ENCODE data around the gene CYP19A1.

The CYP19A1 gene

DNA sequence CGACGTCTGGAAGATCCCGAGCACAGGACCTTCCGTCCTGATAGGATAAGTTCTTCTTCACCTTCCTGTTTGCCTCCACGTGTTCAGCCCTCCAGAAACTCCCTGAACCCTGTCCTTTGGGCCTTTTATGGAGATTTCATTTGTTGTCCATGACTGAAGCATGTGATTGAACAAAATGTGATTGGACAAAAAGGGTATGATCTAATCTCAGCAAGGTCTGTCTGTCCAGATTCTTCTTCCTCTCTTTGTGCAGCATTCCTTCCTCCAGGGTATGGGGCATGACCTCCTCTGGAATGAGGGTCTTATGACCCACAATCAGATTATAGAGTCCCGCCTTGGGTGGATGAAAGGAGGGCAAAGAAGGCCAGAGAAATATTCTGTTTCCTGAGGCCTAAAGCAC, at the start of gene CYP19A1:
Gene CYP19A1 (minus strand): TSS at position 101 of the 400 bp plus-strand sequence. CDS start 95,684 bp downstream, outside the sequence.
- DNase-seq: no peak

DNA sequence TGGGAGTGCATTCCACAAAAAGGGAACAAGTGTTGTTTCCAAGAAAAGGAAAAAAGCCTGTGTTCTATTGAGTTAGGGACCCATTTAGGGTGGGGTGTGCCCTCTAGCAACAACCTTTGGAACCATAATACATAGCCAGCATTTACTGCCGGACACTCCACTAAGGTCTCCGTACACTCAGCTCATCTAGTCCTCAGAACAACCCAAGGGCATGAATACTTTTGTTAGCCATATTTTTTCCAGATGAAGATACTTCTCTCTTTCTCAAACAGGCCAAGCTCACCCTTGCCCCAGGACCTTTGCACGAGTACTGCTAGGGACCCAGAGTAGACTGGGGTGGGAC, 49.3 kb upstream of the CYP19A1 start:
- DNase-seq: no peak

DNA sequence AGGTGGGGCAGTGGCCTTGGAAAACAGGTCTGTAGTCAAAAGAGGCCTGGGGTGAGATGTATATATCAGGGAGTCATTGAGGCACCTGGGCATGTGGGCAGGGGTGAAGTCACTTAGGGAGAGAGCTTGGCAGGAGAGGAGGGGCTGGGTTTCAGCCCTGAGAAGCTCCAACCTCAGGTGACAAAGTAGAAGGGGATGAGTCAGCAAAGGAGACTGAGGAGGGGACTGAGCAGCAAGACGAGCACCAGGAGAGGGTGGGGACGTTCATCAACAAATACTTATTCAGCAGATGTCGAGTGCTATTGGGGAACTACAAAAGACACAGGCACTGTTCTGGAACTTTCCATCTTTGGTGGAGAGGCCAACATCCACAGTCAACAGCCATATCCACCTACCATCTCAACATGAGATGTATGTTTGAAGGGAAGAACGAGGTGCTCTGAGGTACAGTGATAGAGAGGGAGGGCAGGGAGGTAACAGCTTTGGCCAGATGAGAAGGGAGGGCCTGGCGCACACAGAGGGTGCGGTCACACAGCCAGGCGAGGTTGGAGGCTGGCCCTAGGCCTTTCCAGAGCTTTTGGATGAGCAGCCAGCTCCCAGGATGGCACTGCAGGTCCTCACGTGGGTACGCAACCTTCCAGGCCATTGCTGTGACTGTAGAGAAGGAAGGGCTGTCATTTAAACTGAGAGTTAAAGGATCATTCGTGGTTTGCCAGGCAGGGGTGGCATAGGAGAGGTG, 48.7 kb upstream of the CYP19A1 start:
- no peak for DNase-seq

DNA sequence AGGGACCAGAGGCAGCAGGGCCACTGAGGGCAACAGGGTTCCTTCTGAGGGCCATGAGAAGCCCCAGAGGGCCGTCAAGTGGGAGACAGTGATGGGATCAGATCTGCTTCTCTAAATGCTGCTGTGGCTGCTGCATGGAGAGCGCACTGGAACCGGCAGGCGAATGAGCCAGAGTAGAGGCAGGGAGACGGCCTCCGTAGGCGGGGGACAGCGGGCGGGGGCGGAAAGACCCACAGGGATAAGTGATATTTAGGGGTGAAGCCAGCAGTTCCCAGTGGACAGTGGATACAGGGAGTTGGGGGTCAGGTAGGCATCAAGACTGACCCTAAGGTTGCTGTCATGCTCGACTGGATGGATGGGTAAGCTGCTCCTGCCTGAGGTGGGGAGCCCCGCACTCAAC, 48.1 kb upstream of the CYP19A1 start:
- DNase-seq: no peak

DNA sequence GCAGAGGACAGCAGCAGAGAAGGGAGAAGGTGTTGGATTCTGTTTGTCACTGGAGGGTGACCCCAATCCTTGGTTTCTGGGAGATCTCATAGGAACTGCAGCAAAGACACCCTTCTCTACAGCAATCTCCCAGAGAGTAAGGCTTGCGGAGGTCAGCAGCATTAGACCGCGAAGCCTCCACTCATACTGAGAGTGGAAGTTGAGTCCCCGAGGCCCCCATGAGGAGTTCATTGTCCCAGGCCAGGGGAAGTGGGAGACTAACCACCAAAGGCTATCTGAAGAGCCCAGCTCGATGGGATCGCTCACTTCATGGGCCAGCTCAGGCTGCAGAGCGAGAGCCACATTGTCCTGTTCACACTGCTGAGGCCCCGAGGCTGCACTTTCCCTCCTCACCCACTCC, 47.6 kb upstream of the CYP19A1 start:
- peak in 2 of 14 donors; percentile 24 to 36 for DNase-seq

GRCh38 chr15:51382787-51383186, 44.4 kb upstream of the CYP19A1 start:
- DNase-seq: peak in 2 of 14 donors; percentile 11 to 22

- DNase-seq: peak in 11 of 14 donors; percentile 6 to 84 (median 56)
Measured at GRCh38 chr15:51380999-51381806, 42.8 kb upstream of the CYP19A1 start.

DNA sequence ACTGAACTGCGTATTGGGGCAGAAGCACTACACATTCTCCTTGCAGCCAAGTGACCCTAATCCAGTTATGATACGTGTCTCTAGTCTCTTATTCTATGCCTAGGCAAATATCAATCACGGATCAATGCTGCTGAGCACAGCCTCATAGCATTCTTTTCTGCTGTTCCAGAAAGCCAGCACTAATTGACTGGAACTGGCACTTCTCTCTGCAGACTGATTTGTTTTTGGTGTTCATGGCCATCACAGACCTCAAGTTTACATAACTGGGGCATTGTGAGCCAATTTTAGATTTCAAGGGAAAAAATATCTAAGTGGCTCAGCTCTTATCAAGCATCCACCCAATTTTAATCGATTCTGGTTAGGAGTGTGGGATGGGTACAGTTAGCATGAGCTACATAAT, 41.0 kb upstream of the CYP19A1 start:
- peak in 1 of 14 donors; percentile 54 for DNase-seq

- DNase-seq: no peak
Measured at GRCh38 chr15:51378406-51378805, 40.0 kb upstream of the CYP19A1 start.

DNA sequence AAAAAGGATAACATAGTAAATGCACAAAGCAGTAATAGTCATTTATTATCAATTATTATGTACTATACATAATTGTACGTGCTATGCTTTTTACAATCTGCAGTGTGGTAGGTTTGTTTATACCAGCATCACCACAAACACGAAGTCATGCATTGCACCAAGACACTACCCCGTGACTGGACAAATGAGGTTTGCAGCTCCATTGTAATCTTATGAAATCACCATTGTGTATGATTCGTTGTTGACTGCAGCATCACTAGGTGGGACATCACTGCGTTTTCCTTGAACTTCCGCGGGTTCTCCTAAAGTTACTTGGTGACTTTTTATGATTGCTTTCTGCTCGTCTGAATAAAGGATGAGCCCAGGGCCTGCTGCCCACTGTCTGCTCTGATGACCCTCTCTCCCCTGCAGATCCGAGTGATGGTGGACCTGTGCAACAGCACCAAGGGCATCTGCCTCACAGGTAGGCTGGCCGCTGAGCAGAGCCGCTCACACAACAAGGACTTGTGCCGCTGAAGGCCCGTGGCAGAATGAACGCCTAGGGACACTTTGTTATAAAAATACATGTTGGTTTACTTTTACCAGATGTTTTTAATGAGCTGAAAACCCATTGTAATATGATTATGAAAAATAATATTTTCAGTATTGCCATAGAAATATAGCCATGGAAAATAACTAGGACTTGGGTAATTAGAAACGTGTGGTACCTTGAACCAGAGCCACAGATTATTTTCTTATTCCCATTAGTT, 38.8 kb upstream of the CYP19A1 start:
- DNase-seq: peak in 2 of 14 donors; percentile 9 to 21

GRCh38 chr15:51375966-51376640, 37.7 kb upstream of the CYP19A1 start:
- no peak for DNase-seq

DNA sequence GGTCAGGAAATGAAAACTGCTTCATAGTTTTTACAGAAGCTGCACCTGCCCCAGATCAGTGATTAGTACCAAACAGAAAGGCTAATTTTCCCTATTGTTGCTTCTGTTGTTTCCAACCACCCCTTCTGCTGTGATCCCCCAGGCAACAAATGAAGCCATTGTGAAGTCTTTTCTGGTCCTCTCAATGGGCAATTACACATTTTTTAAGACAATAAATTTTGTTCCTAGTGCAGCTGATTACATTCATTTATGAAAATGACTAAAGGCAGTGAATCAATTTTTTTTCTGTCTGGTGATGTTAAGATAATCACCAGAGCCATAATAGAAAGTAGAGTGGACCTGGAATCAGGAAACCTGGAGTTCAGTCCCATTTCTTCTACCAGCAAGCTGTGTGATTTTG, 35.7 kb upstream of the CYP19A1 start:
- DNase-seq: no peak

GRCh38 chr15:51371266-51371665, 32.9 kb upstream of the CYP19A1 start:
- DNase-seq: no peak

DNA sequence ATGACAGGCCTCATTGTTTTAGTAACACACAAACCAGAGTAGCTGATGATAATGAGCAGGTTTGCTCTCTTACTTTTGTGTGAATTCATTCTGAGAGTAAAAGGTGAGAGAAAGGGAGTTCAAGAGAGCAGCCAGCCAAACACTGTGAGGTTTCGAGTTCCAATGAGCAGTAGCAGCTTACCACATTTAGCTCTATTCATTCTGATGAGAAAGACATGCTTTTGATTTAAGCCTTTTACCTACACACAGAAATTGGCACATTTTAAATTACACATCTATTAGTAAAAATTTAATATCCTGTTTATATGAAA, 31.0 kb upstream of the CYP19A1 start:
- DNase-seq: no peak

- no peak for DNase-seq
Measured at GRCh38 chr15:51368751-51369450, 30.5 kb upstream of the CYP19A1 start.

GRCh38 chr15:51368307-51368706, 29.9 kb upstream of the CYP19A1 start:
- DNase-seq: no peak

- no peak for DNase-seq
Measured at GRCh38 chr15:51367322-51367976, 29.1 kb upstream of the CYP19A1 start.

DNA sequence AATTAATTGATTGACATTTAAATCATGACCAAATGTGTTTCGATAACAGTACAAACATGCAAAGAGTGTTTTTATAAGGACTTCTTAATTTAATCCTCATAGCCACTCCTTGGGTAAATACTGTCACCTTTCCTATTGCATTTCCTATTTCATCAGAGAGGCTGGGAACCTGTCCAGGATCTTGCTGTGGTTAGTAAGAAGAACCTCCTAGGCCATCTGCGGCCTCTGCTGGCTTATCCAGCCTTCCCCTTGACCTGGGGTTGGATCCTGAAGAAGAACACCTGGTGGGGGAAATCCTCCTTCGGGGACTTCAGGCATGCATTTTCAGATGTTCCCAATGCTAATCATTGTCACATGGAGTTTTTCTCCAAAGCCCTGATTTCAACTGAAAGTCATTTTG, 28.5 kb upstream of the CYP19A1 start:
- peak in 1 of 14 donors; percentile 64 for DNase-seq

DNA sequence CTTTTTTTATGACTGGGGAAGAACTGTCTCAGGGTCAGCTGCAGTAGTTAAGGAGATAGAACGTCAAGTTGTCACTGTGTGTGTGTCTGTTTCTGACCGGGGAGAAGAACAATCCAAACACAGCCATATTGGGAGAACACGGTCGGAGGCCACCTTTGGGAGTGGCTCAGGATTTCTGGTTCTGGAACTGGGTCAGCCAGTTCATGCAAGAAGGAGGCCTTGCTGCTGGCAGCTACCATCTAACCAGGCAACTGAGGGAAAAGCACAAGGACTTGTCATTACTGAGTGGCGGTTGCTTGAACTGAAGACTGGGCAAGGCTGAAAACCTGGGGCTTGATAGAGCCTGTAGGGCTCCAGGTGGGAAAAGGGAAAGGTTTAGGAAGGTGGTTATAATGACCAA, 27.7 kb upstream of the CYP19A1 start:
- no peak for DNase-seq

DNA sequence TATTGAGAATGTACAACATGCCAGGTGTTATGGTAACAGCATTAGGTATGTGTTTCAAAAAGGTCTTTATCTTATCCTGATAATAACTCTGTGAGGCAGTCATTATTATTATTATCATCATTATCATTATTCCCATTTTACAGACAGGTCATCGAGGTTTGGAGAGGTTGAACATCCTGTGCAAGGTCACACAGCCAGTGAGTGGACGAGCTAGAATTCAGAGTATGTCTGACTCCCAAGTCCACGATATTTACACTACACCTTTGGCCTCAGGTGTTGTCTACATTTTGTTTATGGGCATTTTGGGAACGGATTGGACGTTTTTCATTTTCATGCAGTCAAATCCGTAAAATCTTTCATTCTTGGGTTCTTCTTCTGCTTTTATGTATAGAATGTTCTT, 27.0 kb upstream of the CYP19A1 start:
- no peak for DNase-seq

- no peak for DNase-seq
Measured at GRCh38 chr15:51363383-51363782, 25.0 kb upstream of the CYP19A1 start.

- no peak for DNase-seq
Measured at GRCh38 chr15:51359981-51360380, 21.6 kb upstream of the CYP19A1 start.

Measured in C1 segment of cervical spinal cord (tissue), 14 donors.